C4-2B (cell line): ENCODE results near the gene HFE.
"Not testable (repeated sequence)": the region's sequence is repeated elsewhere in the genome, so short reads cannot be mapped to it uniquely, and the experiment has no call there.

Source experiments
- H3K27ac ChIP-seq: fragments of 450-650 bp; 2 replicates; pipeline ENCODE4 v1.5.1; 2017
- CTCF ChIP-seq: fragments of 450-650 bp; conservative IDR thresholded peaks from 2 replicates; pipeline ENCODE4 v1.5.1; 2017; ENCODE audit warnings: mild to moderate bottlenecking
- ZFX ChIP-seq: fragments of 450-650 bp; IDR thresholded peaks from 2 replicates; pipeline ENCODE4 v1.6.1; 2017

Gene HFE

DNA sequence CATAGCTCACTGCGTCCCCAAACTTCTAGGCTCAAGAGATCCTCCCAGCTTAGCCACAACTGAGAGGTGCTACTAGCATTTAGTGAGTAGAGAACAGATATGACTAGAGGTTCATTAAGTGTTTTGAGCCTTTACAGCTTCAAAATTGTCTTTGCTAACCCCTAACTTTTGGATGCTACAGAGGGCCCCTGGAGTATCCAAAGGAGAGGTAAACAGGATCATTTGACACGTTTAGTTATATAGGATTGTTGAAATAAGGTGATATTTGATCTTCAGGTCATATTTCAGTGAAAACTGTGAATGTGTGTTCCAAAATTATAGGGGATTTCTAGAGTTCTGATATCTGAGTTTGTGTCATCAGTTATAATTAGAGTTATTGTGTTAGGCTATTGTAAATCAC is 19.2 kb upstream of the HFE start:
- TF ChIP-seq ZFX: no peak
- TF ChIP-seq CTCF: no peak

GRCh38 chr6:26071135-26071534 is 16.1 kb upstream of the HFE start:
- H3K27ac ChIP-seq: no peak overlapping the region
- TF ChIP-seq ZFX (no peak), CTCF (no peak)

More for the DNA sequence above, 19.2 kb upstream of the HFE start:
- no peak overlapping the region for H3K27ac ChIP-seq

GRCh38 chr6:26075063-26075717 is 12.0 kb upstream of the HFE start:
- no peak overlapping the region for H3K27ac ChIP-seq
- TF ChIP-seq CTCF (no peak), ZFX (no peak)

GRCh38 chr6:26078066-26078465 is 9.2 kb upstream of the HFE start:
- not testable (repeated sequence) for H3K27ac ChIP-seq

- not testable (repeated sequence) for H3K27ac ChIP-seq
These were observed 6.1 kb upstream of the HFE start for GRCh38 chr6:26081096-26081495.

- H3K27ac ChIP-seq: no peak overlapping the region
- no peak for TF ChIP-seq CTCF
- TF ChIP-seq ZFX: no peak
These were observed 1.0 kb upstream of the HFE start for GRCh38 chr6:26086211-26086610.

GRCh38 chr6:26088344-26088743 is 1.1 kb downstream of the HFE start:
- TF ChIP-seq CTCF (no peak), ZFX (no peak)
- peak overlapping the region; percentile 68 for H3K27ac ChIP-seq

- H3K27ac ChIP-seq: no peak overlapping the region
- no peak for TF ChIP-seq CTCF
These were observed 2.0 kb downstream of the HFE start for GRCh38 chr6:26089272-26089671.
